Activated CD4-positive, alpha-beta T cell treated with anti-CD3 and anti-CD28 coated beads, Interleukin-2, amount 50 U/mL, for 16 hours (primary cell): ENCODE data around the gene CA5A.
"Not testable (repeated sequence)": the region's sequence is repeated elsewhere in the genome, so short reads cannot be mapped to it uniquely, and the experiment has no call there.

Experiments
- DNase-seq: peaks from one replicate; pipeline ENCODE4 v3.0.0-alpha.2; 2020

The CA5A gene

DNA sequence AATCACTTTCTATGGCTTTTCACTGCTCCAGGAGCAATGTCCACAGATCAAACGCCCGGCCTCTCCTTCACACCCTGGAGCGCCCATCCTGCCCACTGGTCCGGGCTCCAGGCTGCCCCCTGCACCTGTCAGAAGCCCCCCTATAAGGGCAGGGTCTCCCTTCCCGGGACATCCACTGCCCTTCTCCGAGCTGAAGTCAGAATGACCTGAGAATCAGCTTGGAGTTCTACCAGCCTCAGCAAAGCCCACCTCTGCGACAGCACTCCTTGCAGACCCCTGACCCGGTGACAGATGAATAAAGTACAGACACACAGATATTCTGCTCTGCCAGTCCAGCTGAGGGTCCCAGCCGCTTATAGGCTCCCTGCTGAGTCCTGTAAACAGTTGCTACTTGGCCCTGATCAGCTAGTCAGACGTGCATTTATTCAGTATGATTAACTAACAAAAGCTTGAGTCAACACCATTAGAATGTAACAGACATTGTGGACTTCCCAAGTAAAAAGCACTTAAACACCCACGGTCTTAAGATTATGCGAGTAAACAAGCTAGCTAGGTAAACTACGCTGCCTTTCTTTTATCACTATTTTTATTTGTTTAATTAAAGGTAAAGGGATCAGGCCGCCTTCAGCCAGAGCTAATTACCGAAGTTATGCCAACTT is 71.9 kb downstream of the CA5A start:
- DNase-seq = no peak

GRCh38 chr16:87863327-87863635 is 73.0 kb downstream of the CA5A start:
- DNase-seq = not testable (repeated sequence)

DNA sequence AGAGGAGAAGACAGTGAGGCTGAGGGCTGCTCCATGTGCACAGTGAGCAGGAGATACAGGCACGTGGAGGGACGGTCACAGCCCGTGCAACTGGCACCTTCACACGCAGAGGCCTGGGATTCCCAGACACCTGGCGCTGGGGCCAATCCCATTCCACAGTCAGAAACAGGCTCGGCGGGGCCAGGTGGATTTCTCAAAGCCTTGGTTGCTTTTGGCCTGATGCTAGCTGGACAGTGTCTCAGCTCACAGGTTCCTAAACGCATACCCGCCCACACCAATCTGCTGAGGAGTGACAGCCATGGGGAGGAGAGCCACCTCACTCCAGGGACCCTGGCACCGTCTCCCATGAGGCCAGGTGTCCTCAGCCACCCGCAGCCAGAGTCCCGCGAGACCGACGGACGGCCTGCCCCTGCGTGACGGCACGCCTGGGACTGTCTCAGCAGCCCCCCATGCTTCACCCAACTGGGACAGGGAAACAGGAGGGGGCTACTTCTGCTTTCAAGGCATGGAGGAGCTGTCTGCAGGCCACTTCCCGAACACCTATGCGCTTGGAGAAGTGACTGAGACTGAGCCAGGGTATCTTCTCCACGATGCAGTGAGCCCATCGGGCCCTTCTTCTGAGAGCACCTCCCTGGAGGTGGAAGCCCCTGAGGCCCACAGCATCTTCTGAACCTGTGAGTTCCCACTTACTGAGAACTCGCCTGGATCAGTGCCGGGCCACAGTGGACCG is 73.6 kb downstream of the CA5A start:
- not testable (repeated sequence) for DNase-seq

- DNase-seq = not testable (repeated sequence)
Measured at GRCh38 chr16:87861300-87862099, 74.8 kb downstream of the CA5A start.

DNA sequence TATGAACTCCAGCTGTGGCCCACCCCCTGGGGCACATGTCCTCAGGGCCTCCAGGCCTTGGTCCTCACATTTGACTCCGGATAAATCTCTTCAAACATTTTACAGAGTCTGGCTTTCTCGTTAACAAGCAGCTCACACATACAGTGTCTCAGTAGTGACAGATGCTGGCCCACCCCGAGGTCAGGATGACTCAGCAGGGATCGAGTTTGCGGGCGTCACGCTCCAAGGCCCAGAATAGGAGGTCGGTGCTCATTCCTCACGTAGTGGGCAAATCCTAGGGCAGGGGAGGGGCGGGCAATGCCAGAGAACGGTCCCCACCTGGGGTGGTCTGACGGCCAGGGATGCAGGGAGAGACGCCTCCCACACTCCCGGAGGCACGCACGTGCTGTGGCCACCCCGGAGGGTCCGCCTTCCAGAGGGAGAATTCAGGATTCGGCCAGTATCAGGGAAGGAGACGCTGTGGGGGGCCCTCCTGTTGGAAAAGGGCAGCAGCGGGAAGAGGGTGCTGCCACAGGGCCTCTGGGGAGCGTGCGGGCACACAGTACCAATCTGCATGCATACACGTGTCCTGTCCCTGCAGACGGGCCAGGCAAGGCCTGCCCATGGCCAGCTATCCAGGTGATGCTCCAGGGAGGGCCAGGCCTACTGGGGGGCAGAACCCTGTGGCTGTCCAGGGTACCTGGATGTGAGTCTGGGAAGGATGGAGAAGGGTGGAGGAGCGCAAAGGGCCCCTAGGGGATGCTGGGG is 75.6 kb downstream of the CA5A start:
- DNase-seq = no peak

DNA sequence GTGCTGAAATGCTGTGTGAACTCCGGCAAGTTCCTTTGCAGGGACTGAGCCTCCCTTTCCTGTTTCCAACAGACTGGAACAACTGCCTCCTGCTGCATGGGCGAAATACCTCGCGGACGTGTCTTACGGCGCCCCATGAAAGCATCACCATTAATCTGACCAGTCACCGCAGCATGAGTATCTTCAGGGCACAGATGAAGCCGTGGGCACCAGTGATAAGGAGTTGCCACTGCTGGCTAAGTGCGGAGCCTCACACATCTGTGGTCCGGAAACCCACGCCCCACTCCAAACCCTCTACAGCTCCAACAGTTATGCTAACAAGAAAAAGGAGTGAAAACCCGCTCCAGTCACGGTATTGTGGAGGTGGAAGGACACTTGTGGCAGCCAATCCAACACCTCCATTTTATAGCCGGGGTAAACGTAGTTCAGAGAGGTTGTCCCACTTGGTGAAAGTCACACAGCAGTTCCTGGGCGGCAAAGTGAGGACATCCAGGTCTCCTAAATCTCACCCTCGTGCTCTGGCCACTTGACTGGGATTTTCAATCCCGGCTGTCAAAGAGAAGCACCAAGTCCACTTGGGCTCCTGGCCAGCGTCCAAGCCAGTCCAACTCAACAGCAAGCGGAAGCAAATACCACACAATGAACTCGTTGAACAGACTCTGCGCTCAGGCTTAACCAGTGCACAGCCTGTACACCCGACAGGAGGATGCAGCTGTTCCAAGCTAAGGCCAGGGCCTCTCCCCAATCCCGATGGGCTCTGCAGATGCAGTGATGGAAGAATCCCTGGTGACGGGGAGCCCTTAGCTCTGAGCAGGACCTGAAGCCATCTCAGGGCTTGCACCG is 78.0 kb downstream of the CA5A start:
- not testable (repeated sequence) for DNase-seq

- DNase-seq = no peak
Measured at GRCh38 chr16:87856791-87857228, 79.5 kb downstream of the CA5A start.

DNA sequence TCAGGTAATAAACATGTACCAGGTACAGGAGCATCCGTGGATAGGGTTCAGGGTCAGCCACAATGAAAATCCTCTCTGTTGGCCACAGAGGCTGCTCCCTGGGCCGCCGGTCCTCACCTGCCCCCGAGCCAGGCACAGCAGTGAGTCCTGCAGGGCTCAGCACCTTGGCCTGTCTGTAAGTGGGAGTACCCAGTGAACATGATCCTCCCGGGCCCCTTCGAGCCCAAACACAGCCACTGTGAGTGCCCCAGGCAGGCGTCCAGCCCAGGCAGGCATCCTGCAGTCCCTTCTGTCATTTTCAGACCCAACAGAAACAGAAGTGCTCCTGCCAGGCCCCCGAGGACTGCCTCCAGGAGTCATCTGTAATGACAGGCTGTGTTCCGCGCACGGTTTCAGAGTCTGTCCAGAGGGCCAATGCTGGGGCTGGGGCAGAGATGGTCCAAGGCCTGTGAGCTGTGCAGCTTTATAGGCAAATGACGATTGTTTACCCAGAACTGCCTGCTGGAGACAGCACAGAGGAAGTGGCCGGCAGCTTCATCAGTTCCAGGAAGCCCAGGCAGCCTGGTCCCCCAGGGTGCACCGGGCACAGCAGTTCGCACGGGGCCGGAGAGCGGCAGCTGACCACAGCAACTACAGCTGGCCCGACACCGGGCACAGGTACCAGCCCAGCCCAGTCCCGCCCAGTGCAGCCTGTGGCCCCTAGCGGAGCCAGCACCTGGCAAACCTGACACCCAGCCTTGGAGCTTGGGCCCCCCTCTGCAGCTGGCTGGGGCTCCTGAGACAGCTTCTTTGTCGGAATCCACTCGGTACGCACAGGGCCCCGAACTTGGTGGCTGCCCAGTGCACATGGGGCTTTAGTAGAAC is 80.2 kb downstream of the CA5A start:
- DNase-seq = peak; percentile 53

- no peak for DNase-seq
Measured at GRCh38 chr16:87854907-87855683, 81.2 kb downstream of the CA5A start.

DNA sequence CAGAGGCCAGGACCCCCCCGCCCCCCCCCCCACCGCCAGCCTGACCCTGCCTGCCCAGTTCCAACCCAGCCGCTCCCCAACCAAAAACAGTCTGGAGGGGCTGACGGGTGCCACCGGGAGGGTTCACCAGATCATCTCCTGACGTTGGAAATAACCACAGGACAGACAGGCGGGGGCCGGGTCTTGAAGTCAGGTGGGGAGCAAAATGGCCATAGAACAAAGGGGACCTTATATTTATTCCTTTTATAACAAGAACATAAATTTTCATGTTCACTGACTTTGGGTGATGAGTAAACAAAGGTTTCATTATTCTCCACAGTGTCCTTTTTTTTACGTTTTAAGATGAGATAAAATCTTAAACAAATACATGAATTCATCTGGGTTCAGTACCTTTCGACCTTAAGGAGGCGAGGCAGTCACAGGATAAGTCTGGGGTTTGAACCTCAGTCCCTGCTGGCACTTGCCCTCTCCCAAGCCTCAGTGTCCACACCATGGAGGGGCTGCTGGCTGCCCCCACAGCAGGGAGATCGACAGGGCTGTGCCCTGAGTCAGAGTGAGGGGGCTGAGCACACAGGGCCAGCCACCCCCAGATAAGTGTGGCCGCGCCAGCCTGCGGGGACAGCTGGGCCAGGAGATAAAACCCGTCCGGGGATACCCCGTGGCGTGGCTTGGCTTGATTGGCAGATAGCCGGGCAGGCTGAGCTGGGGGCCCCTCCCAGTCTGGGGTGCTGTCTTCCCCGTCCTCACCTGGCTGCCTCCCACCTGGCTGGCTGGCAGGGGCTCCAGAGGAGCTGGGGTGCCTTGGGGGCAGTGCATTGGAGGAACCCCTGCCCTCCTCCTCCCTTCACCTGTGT is 82.0 kb downstream of the CA5A start:
- DNase-seq = no peak

- DNase-seq = peak; percentile 93
Measured at GRCh38 chr16:87853411-87854052, 82.8 kb downstream of the CA5A start.

GRCh38 chr16:87851601-87852000 is 84.7 kb downstream of the CA5A start:
- DNase-seq = no peak

DNA sequence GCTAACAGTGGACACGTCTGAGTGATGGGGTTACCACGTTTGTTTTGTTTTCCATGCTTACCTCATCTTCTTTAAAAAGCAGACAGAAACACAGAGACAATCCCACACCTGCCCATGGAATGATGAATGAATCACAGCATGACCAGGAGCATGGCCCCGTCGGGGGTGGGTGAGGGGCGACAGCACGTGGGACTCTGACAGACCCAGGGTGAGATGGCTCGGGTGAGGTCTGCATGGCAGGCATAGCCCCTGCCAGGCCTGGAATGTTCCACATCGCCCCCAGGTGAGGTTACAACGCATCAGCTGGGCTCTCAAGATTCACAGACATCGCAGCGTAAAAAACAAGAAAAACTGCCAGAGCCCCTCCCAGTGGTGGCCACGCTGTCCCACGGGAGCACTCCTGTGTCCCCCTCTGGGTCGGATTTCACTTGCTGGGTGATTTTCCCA is 85.2 kb downstream of the CA5A start:
- DNase-seq = no peak

GRCh38 chr16:87850009-87851006 is 86.0 kb downstream of the CA5A start:
- peak; percentile 71 for DNase-seq

GRCh38 chr16:87849419-87850008 is 86.8 kb downstream of the CA5A start:
- no peak for DNase-seq

DNA sequence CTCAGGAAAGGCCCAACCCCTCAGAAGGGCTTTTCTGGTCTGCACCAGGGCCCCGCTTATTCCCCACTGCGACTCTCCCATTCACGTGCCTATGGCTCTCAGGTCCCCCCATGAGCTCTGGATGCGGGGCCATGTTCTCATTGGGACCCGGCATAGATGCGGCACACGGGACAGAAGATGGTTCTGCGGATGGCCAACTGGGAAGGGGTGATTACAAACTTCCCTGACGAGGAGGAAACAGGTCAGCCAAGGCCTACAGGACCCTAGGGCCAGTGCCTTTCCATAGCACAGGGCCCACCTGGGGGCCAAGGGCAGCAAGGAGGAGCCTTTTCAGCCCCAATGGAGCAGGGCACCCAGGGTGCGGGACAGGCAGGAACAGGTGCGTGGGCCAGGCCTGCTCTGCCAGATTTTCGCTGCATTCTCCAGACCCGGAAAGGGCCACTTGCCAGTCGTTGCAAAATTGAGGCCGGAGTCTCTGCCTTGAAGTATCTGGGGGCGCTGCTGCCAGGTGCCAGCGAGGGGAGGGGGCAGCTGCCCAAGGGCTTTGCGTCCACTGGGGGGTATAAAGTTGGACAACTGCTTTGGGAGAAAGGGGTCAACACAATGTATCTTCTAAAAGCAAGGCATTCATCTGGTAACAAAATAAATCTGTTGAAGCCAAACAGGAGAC is 87.5 kb downstream of the CA5A start:
- no peak for DNase-seq
